GM19463 (cell line): Measurements from ENCODE around the gene CIDEB.
A peak's percentile ranks its signal among the peaks of the same experiment; 100 is the strongest.

ENCODE experiments used
- ATAC-seq: cut with Tn5 transposase; IDR thresholded peaks from one replicate; pipeline ENCODE4 v1.9.1; 2021; ENCODE audit warnings: mild to moderate bottlenecking, moderate library complexity; ENCODE audit not compliant: unreplicated experiment

Gene CIDEB

DNA sequence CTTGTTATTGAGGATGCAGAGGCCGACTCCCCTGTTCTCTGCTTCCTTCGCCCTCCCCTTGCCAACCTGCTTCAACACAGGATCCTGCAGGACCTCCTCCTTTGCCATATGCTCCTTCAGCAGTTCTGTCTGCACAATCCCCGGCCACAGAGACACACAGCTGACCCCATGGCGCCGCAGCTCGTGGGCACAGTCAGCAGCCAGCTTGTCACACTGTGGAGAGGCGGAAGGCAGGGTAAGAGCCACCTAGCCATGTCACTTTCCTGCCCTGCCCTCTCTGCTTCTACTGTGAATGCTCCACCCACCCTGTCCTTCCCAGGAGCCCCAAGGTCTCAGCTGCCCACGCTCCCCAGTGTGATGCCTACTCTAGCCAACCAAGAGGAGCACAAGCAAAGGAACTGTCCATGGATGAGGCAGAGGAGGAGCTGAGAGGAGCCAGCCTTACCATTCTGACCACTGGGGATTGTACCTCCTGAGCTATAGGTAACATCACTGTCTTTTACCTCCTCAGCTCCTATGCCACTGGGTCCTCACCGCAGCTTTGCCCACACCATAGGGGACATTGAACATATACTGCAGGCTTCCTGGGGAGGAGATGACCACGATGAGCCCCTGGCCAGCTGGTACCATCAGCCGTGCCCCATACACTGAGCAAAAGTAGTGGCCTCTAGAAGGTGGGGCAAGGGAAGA lies 15.5 kb downstream of the CIDEB start:
- ATAC-seq: no peak

DNA sequence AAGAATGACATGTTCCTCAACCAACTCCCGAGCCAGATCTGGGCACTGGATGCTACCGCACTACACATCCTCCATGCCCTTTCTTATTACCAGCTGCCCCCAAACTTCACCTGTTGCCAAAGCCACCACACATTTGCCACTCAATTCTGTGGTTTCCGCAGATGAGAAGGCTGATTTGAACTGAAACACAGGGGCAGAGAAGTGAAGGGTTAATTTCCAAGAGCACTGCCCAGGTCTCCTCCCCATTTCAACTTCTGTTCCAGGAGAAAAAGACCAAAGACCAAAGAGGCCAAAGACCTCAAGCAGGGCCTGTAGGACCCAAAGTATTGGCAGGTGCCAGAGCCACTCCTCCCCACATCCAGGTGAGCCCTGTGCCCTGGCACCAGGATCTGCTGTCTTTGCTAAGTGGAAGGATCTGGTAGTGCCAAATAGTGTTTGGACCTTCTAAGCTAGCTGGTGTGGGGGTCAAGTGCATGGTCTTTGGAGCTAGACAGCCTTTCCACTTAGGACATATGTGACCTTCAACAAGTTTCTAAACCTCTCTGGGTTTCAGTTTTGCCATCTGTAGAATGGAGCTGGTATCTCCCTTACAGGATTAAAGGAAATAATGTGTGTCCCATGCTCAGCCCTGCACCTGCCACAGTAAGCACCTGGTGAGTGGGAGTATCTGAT lies 16.2 kb downstream of the CIDEB start:
- no peak for ATAC-seq

DNA sequence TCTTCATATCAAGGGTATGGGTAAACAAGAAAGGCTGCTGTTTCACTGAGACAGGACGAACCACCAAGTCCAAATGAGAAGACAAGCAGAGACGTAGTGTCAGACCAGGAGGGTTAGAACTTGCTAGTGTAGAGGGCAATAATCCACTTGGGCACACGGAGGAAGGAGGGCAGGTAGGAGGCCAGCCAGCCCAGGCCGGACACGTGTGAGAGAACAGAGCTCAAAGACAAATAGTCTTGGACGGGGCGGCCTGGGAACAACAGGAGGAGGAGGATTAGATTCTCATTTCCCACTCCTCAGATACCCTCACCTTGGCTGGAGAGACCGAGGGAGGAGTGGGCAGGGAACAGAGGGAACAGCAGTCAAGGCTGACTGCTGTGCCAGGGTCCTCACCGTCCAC lies 17.0 kb downstream of the CIDEB start:
- ATAC-seq: no peak

DNA sequence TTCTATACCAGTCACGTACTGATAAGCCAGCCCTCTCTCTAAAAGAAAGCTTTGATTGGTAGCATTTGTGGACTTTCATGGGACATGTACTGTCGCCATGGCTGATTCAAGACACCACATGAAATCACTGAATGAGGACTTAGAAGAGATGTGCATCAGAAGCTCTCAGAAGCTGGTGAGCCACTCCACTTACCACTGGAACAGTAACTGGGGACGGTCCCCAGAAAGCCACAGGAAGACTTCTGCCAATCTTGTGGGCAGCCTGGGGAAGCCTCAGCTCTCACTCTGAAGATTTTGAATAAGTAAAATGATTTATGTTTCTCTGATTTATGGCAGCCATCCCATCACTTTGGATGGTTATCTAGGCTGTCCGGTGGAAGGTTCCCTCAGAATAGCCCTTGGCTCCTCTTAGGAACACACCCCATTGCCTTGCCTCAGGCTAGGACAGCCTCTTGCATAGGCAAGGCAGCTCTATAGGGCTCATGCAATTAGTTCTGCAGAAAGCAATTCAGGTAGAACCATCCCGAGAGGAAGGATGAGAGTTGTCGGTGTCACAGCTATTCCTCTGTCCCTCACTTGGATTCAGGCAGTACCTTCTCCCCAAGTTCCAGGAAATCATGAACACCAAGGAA lies 18.0 kb downstream of the CIDEB start:
- peak; percentile 95 for ATAC-seq

DNA sequence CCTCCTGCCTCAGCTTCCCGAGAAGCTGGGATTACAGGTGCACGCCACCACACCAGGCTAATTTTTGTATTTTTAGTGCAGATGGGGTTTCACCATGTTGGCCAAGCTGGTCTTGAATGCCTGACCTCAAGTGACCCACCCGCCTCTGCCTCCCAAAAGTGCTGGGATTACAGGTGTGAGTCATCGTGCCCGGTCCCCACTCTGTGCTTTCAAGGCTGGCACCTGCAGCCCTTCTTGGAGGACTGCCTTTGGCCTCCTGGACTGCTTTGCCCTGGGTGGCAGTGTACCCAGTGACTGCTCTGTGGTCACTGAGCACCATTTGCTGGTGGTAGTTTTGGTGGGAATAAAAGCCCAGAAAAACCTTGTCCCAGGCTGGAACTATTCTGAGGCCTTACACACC lies 20.8 kb downstream of the CIDEB start:
- no peak for ATAC-seq

DNA sequence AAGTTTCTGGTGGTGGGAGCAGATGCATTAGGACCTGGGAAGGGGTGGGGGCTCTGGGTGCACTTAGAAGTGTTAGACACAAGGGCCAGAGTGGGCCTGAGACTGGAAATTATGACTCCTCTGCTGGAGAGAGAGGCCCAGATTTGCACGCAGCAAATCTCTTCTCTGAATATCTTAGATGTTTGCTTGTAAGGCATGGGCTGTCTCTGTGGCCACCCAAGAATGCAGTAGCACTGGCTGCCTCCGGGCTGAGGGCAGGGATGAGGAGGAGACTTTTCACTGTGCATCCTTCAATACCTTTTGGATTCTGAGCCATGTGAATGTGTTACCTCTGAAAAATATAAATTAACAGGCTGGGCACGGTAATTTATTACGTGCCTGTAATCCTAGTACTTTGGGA lies 22.4 kb downstream of the CIDEB start:
- ATAC-seq: no peak

DNA sequence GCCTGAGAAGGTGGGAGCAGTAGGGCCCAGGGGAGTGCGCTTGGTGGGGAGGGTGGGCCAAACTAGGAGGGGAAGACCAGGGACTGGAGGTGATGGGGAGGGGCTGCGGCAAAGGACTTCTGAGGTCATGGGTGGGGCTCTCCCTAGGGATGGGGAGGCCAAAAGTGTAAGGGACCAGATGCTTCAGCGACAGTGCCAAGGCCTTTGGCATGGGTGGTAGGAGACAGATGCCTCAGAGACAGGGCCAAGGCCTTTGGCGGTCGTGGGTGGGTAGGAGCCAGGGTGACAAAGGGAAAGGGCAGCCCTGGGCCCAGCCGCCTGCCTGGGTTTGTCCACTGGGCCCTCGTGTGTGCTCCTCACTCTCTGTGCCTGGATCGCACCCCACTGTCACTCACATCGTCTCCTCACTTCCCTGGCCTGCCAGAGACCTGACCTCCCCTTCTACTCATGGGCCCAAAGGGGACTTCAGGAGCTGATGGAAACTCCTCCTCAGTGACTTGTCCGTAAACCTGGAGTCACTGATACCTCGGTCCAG lies 23.2 kb downstream of the CIDEB start:
- ATAC-seq: no peak

DNA sequence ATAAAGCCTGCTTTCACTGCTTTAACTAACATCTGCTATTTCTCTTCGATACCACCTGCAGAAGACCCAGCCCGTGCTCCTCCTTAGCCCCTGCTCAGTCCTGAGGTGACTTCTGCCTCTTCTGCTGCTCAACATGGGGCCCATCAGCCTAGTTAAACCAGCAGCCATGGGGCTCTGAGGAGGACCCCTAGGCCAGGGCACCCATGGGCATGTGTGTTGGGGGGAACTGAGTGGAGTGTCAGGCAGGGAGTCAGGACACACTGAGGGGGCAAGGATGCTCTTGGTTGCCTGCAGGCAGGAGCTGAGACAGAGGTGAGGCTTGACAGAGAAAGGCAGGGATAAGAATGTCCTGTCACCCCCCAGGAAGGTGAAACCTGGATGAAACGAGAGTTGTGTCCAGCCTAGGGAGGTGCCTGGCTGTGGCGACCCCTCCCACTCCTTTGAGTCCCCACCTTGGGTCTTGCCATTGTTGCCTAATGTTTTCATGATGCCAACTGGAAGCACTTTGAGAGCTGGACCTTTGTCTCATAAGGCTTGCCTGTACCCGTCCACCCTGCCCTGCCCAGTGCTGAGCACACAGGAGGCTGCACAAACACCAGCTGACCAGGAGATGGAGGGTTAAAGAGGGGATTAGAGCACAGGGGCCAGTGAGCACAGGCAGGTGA lies 23.8 kb downstream of the CIDEB start:
- ATAC-seq: no peak

DNA sequence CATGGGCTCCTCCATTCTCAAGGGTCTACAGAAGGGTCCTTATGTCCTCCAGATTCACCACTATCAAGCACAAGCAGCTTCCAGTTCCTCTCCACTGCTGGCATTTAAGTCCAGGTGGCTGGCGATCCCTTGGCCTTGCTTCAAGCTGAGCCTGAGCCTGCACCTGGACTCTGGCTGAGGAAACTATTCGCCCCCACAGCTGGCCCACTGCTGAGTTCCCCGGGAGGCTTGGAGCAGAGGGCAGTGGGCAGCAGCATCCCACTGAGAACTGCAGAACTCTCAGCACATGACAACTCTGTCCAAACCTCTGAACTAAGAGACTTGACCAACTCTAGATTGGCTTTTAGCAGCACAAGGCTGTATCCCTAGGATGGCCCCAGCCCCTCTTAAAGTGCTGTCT lies 25.0 kb downstream of the CIDEB start:
- no peak for ATAC-seq

DNA sequence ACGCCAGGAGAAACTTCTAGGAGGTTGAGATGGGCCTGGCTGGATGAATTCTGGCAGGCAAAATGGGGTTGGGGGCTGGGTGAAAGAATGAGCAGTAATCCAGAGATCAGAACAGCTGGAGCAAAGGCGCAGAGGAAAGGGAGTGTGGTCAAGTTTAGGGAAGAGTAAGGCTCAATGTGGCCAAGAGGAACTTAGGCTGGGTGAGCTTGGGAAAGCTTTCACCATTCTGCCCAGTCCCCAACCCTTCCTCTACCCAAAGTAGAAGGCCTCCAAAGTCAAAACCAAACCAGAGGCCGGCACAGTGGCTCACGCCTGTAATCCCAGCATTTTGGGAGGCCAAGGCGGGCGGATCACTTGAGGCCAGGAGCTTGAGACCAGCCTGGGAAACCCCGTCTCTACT lies 26.1 kb downstream of the CIDEB start:
- ATAC-seq: no peak

DNA sequence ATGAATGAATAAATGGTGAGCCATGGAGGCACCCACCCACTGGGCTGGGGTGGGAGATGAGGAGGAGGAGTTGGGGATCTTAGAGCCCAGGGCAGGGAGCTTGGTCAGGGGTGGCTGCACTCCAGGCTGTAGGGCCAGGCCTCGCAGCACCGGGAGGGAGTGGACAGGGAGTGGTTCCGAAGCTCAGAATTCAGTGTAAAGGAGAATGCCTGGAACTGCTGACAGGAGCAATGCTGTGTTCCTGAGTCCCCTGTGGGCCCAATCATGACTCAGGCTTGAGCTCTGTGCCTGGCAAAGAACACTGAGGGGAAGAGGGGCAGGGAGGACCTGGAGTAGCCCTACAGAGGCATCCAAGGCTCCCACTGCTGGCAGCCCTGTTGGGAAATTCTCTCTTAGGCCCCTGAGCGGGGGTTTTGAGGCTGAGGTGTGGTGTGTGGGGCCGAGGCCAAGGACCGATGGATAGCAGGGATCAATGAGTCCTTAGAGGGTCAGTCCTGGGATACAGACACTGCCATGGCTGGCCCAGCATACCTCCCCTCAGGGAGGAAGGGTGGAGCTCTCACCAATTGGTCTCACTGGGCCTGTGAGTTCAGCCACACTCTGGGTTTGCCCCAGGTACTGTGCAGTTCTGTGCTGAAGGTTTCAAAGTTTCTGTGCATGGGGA lies 26.8 kb downstream of the CIDEB start:
- no peak for ATAC-seq

DNA sequence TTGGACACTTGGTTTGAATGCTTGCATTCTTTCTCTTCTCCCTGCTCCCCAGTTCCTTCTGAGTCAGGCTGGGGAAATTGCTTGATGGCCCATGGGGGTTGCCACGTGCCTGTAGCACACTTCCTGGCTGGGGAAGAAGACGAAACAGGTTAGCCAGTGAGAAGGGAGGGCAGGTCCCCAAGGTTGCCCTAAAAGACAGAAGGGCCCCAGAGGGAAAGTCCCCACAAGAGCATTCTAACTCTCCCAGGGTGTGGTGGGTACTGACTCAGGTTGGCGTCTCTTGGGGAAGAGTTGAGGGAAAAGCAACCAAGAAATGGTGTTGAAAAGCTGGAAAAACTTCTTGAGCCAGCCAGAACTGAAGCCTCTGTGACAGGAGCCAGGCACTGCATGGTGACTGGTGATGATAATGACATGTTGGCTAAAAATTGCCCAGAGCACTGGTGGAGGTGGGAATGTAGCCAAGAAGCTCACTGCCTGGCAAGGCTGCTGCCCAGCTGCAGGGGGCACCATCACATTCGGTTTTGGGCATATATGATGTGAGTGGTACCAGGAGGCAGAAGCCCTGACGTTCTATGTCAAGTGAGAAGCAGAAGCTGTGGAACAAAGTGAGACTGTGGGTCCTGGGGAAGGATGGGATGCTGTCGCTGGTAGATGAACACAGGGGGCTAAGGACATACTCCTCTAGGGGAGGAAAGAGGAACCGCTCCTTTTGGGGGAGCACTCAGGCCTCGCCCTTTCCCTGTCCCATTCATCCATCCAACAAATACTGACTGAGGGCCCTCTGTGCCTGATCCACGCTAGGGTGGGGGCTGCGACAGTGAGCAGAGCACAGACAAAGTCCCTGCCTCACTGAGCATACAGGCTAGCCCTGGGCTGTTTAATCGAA lies 28.2 kb downstream of the CIDEB start:
- ATAC-seq: peak; percentile 79

DNA sequence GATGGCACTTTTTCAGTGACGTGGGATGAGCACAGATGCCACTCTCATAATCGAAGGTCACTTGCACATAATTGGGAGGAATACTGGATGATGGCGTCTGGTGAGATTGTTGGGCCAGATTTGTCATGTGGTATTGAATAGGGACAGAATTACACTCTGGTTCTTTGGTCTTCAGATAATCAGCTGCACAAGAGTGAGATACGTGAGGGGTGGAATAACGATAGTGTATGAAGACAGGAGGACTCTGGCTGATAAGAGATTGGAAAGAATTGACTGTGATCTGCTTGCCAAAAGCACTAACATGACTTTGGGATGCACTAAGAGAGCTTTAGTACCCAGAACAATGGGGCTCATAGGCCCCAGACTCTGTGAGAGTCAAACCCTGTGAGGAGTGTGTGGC lies 29.4 kb downstream of the CIDEB start:
- ATAC-seq: no peak

DNA sequence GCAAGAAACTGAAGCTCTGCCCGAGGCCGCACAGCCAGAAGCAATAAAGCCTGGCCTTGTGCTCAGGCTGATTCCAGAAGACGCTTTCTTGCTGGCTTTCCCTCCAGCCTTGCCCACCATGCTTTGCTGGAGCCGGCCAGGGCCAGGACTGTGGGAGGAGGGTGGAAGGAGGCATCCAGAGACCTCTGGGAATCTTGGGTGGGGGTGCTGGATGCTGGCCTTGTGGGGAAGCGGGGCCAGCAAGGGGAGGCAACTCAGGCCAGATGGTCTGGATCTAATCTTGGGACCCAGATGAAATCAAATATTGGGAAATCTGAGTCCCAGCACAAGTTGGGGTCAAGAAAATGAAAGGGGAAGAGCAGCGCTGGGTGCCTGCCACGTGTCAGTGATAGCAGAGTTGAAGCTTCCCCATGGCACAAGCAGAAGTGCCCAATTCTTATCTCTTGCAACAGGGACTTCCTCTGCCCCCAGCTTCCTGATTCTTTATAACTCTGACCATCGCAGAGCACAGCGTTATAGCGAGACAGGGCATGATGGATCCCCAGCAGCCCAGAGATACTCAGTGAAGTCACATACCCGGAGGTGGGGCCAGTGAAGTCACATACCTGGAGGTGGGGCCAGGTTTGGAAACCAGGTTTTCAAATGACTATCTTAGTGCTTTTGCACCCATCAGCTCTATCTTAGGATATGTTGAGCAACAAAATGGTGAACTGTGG lies 30.0 kb downstream of the CIDEB start:
- no peak for ATAC-seq

DNA sequence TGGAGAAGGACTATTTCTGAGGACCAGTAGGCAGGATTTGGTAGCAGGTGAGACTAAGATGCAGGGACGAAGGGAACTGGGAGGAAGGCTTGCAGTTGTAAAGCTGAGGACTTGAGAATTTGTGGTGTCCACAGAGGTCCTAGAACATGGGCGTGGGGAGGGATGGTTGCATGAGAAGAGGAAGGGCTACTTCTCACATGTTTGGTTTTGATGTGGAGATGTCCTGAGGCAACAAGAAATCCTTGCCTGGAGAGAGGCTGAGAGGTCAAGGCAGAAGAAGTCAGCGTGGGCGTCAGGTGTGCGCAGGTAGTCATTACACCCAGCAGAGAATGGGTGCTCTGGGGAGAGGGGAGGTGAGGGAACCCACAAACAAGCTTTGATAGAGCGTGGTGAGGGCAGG lies 30.7 kb downstream of the CIDEB start:
- ATAC-seq: no peak

DNA sequence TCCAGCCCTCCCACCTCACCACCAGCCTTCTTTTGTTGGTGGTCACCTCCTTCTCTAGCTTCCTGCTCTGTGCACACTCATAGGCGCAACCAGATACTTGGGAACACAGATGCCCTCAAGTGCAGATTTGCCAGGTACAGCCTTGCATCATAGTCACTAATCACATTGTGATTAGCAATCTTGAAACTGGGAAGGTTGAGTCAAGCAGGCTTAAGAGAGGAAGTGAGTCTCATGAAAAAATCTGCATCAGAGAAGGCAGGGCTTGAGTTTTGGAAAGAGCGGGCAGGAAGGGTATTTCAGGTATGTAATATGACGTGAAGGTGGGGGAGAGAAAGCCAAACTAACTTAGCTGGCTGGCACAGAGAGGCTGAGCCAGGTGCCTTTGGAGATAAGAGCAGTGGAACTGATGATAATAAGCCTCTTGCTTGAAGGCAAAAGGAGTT lies 33.7 kb downstream of the CIDEB start:
- peak; percentile 39 for ATAC-seq

DNA sequence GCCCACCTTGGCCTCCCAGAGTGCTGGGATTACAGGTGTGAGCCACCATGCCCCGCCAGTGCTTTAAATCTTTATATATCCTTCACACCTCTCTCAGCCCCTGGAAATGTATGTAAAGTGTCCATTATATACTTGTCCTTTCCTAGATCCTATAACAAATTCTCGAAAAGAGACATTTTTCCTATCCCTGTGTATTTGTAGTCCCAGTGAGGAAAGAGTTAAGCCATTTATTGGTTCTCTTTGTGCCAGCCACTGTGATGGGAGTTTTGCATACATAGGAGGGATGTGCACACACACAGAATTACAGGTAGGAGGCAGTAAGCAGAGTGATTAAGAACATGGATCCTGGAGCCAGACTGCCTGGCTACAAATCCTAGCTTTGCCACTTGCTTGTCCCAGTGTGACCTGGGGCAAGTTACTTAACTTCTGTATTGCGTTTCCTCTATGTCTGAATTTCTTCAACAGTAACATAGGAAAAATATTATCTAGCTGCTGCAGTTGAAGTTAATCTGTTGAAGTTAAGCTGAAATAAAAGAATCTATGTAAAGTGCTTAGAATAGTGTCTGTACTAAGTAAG lies 34.3 kb downstream of the CIDEB start:
- no peak for ATAC-seq

DNA sequence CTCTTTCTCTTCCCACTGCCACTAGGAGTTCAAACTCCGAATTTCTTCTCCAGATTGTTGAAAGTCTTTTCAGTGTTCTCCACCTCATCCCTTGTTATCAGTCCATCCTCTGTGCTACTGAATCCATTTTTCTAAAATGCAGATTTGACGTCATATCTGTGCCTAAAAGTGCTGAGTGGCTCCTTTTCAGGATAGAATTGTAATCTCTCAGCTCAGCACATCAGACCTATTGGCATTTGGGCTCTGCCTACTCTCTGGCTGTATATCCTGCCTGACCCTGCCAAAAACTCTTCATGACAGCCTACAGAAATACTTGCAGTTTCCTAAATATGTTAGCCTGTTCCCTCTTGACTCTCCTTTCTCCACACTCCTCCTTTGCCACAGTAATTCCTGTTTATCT lies 35.3 kb downstream of the CIDEB start:
- ATAC-seq: no peak

DNA sequence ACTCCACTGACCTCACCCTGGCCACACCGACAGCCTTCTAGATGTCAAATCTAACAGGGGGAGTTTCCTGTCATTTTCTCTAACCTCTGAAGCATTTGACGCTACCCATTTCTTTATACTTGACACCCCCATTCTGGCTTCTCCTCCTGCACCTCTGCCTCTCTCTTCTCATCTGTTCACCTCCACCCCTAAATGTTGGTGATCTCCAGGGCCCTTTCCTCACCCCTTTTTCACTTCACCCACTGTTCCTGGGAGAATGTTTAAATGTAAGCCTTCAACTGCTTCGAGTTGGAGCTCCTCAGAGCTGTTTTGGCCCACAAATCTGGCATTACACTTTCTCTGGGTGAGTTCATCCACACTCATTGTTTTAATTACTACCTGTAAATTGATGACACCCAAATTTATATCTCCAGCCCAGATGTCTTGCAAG lies 35.9 kb downstream of the CIDEB start:
- ATAC-seq: no peak
